ENCODE data around the gene TCN2.
"Not testable (repeated sequence)": the region's sequence is repeated elsewhere in the genome, so short reads cannot be mapped to it uniquely, and the experiment has no call there.

Gene TCN2

GRCh38 chr22:30607939-30608338 is 965 bp downstream of the TCN2 start:
- H3K4me1 ChIP-seq (ENCODE audit: control insufficient read depth in 1 of 2, insufficient read depth in 2 of 2, low read length in 2 of 2), result peaks cover 39 to 40% of the 10 kb centered on the region in 2 donors
- H3K27me3 ChIP-seq (ENCODE audit: control insufficient read depth in 1 of 2, insufficient read depth in 2 of 2, low read length in 2 of 2), result no peaks in the 10 kb centered on the region
- H3K4me3 ChIP-seq (ENCODE audit: low read depth in 1 of 2, low read length in 2 of 2), result peak overlapping the region in 1 of 2 donors; percentile 85
- H3K36me3 ChIP-seq (ENCODE audit: control insufficient read depth in 1 of 2, insufficient read depth in 2 of 2, low read length in 2 of 2), result no peaks in the 10 kb centered on the region
- peak overlapping the region in 1 of 2 donors; percentile 15 for H3K9ac ChIP-seq (ENCODE audit: low read depth in 1 of 2, low read length in 2 of 2)
- no peak overlapping the region for H3K27ac ChIP-seq (ENCODE audit: low read depth, low read length)
- H3K9me3 ChIP-seq (ENCODE audit: control insufficient read depth in 1 of 2, low read length in 2 of 2), result no peaks in the 10 kb centered on the region

GRCh38 chr22:30609260-30610185 is 2.5 kb downstream of the TCN2 start:
- peaks cover 39 to 40% of the 10 kb centered on the region in 2 donors for H3K4me1 ChIP-seq (ENCODE audit: control insufficient read depth in 1 of 2, insufficient read depth in 2 of 2, low read length in 2 of 2)

GRCh38 chr22:30610299-30610698 is 3.3 kb downstream of the TCN2 start:
- Histone ChIP-seq H3K9ac (ENCODE audit: low read depth in 1 of 2, low read length in 2 of 2) (no peak overlapping the region), H3K9me3 (ENCODE audit: control insufficient read depth in 1 of 2, low read length in 2 of 2) (no peaks in the 10 kb centered on the region), H3K4me1 (ENCODE audit: control insufficient read depth in 1 of 2, insufficient read depth in 2 of 2, low read length in 2 of 2) (peaks cover 39% of the 10 kb centered on the region in 2 donors), H3K4me3 (ENCODE audit: low read depth in 1 of 2, low read length in 2 of 2) (no peak overlapping the region), H3K27ac (ENCODE audit: low read depth, low read length) (no peak overlapping the region), H3K36me3 (ENCODE audit: control insufficient read depth in 1 of 2, insufficient read depth in 2 of 2, low read length in 2 of 2) (peaks cover 0 to 3% of the 10 kb centered on the region in 2 donors), H3K27me3 (ENCODE audit: control insufficient read depth in 1 of 2, insufficient read depth in 2 of 2, low read length in 2 of 2) (no peaks in the 10 kb centered on the region)

More at GRCh38 chr22:30609260-30610185, 2.5 kb downstream of the TCN2 start:
- peak overlapping the region in 1 of 2 donors; percentile 35 for H3K4me3 ChIP-seq (ENCODE audit: low read depth in 1 of 2, low read length in 2 of 2)
- H3K27me3 ChIP-seq (ENCODE audit: control insufficient read depth in 1 of 2, insufficient read depth in 2 of 2, low read length in 2 of 2), result no peaks in the 10 kb centered on the region
- no peaks in the 10 kb centered on the region for H3K36me3 ChIP-seq (ENCODE audit: control insufficient read depth in 1 of 2, insufficient read depth in 2 of 2, low read length in 2 of 2)
- peak overlapping the region in 1 of 2 donors; percentile 25 for H3K9ac ChIP-seq (ENCODE audit: low read depth in 1 of 2, low read length in 2 of 2)
- no peak overlapping the region for H3K27ac ChIP-seq (ENCODE audit: low read depth, low read length)
- no peaks in the 10 kb centered on the region for H3K9me3 ChIP-seq (ENCODE audit: control insufficient read depth in 1 of 2, low read length in 2 of 2)

GRCh38 chr22:30611197-30611596 is 4.2 kb downstream of the TCN2 start:
- H3K9ac ChIP-seq (ENCODE audit: low read depth in 1 of 2, low read length in 2 of 2), result no peak overlapping the region
- no peaks in the 10 kb centered on the region for H3K27me3 ChIP-seq (ENCODE audit: control insufficient read depth in 1 of 2, insufficient read depth in 2 of 2, low read length in 2 of 2)
- no peaks in the 10 kb centered on the region for H3K9me3 ChIP-seq (ENCODE audit: control insufficient read depth in 1 of 2, low read length in 2 of 2)
- H3K27ac ChIP-seq (ENCODE audit: low read depth, low read length), result no peak overlapping the region
- no peak overlapping the region for H3K4me3 ChIP-seq (ENCODE audit: low read depth in 1 of 2, low read length in 2 of 2)
- H3K4me1 ChIP-seq (ENCODE audit: control insufficient read depth in 1 of 2, insufficient read depth in 2 of 2, low read length in 2 of 2), result peaks cover 31 to 32% of the 10 kb centered on the region in 2 donors
- H3K36me3 ChIP-seq (ENCODE audit: control insufficient read depth in 1 of 2, insufficient read depth in 2 of 2, low read length in 2 of 2), result peaks cover 0 to 4% of the 10 kb centered on the region in 2 donors

GRCh38 chr22:30612789-30613188 is 5.8 kb downstream of the TCN2 start:
- no peaks in the 10 kb centered on the region for H3K27me3 ChIP-seq (ENCODE audit: control insufficient read depth in 1 of 2, insufficient read depth in 2 of 2, low read length in 2 of 2)
- no peak overlapping the region for H3K9ac ChIP-seq (ENCODE audit: low read depth in 1 of 2, low read length in 2 of 2)
- peaks cover 0 to 4% of the 10 kb centered on the region in 2 donors for H3K36me3 ChIP-seq (ENCODE audit: control insufficient read depth in 1 of 2, insufficient read depth in 2 of 2, low read length in 2 of 2)
- H3K4me3 ChIP-seq (ENCODE audit: low read depth in 1 of 2, low read length in 2 of 2), result no peak overlapping the region
- H3K9me3 ChIP-seq (ENCODE audit: control insufficient read depth in 1 of 2, low read length in 2 of 2), result no peaks in the 10 kb centered on the region
- H3K27ac ChIP-seq (ENCODE audit: low read depth, low read length), result no peak overlapping the region
- peaks cover 21 to 24% of the 10 kb centered on the region in 2 donors for H3K4me1 ChIP-seq (ENCODE audit: control insufficient read depth in 1 of 2, insufficient read depth in 2 of 2, low read length in 2 of 2)

GRCh38 chr22:30614268-30614667 is 7.3 kb downstream of the TCN2 start:
- Histone ChIP-seq H3K36me3 (ENCODE audit: control insufficient read depth in 1 of 2, insufficient read depth in 2 of 2, low read length in 2 of 2) (peaks cover 0 to 4% of the 10 kb centered on the region in 2 donors), H3K9me3 (ENCODE audit: control insufficient read depth in 1 of 2, low read length in 2 of 2) (no peaks in the 10 kb centered on the region), H3K4me1 (ENCODE audit: control insufficient read depth in 1 of 2, insufficient read depth in 2 of 2, low read length in 2 of 2) (peaks cover 6 to 10% of the 10 kb centered on the region in 2 donors), H3K27ac (ENCODE audit: low read depth, low read length) (no peak overlapping the region), H3K27me3 (ENCODE audit: control insufficient read depth in 1 of 2, insufficient read depth in 2 of 2, low read length in 2 of 2) (no peaks in the 10 kb centered on the region), H3K9ac (ENCODE audit: low read depth in 1 of 2, low read length in 2 of 2) (no peak overlapping the region), H3K4me3 (ENCODE audit: low read depth in 1 of 2, low read length in 2 of 2) (no peak overlapping the region)

- H3K27me3 ChIP-seq (ENCODE audit: control insufficient read depth in 1 of 2, insufficient read depth in 2 of 2, low read length in 2 of 2), result no peaks in the 10 kb centered on the region
- no peak overlapping the region for H3K27ac ChIP-seq (ENCODE audit: low read depth, low read length)
- H3K4me3 ChIP-seq (ENCODE audit: low read depth in 1 of 2, low read length in 2 of 2), result no peak overlapping the region
- no peak overlapping the region for H3K9ac ChIP-seq (ENCODE audit: low read depth in 1 of 2, low read length in 2 of 2)
- H3K9me3 ChIP-seq (ENCODE audit: control insufficient read depth in 1 of 2, low read length in 2 of 2), result no peaks in the 10 kb centered on the region
- H3K36me3 ChIP-seq (ENCODE audit: control insufficient read depth in 1 of 2, insufficient read depth in 2 of 2, low read length in 2 of 2), result peaks cover 0 to 4% of the 10 kb centered on the region in 2 donors
- peaks cover under 1 to 7% of the 10 kb centered on the region in 2 donors for H3K4me1 ChIP-seq (ENCODE audit: control insufficient read depth in 1 of 2, insufficient read depth in 2 of 2, low read length in 2 of 2)
Measured at GRCh38 chr22:30614879-30615278, 7.9 kb downstream of the TCN2 start.

GRCh38 chr22:30615543-30615954 is 8.6 kb downstream of the TCN2 start:
- no peak overlapping the region for H3K4me3 ChIP-seq (ENCODE audit: low read depth in 1 of 2, low read length in 2 of 2)
- H3K9me3 ChIP-seq (ENCODE audit: control insufficient read depth in 1 of 2, low read length in 2 of 2), result no peaks in the 10 kb centered on the region
- no peak overlapping the region for H3K9ac ChIP-seq (ENCODE audit: low read depth in 1 of 2, low read length in 2 of 2)
- peaks cover 0 to 4% of the 10 kb centered on the region in 2 donors for H3K36me3 ChIP-seq (ENCODE audit: control insufficient read depth in 1 of 2, insufficient read depth in 2 of 2, low read length in 2 of 2)
- H3K27ac ChIP-seq (ENCODE audit: low read depth, low read length), result no peak overlapping the region
- peaks cover 0 to under 1% of the 10 kb centered on the region in 2 donors for H3K4me1 ChIP-seq (ENCODE audit: control insufficient read depth in 1 of 2, insufficient read depth in 2 of 2, low read length in 2 of 2)
- no peaks in the 10 kb centered on the region for H3K27me3 ChIP-seq (ENCODE audit: control insufficient read depth in 1 of 2, insufficient read depth in 2 of 2, low read length in 2 of 2)

- no peak overlapping the region for H3K4me3 ChIP-seq (ENCODE audit: low read depth in 1 of 2, low read length in 2 of 2)
- no peak overlapping the region for H3K27ac ChIP-seq (ENCODE audit: low read depth, low read length)
- no peaks in the 10 kb centered on the region for H3K27me3 ChIP-seq (ENCODE audit: control insufficient read depth in 1 of 2, insufficient read depth in 2 of 2, low read length in 2 of 2)
- peaks cover 0 to 4% of the 10 kb centered on the region in 2 donors for H3K36me3 ChIP-seq (ENCODE audit: control insufficient read depth in 1 of 2, insufficient read depth in 2 of 2, low read length in 2 of 2)
- H3K9me3 ChIP-seq (ENCODE audit: control insufficient read depth in 1 of 2, low read length in 2 of 2), result no peaks in the 10 kb centered on the region
- no peak overlapping the region for H3K9ac ChIP-seq (ENCODE audit: low read depth in 1 of 2, low read length in 2 of 2)
- H3K4me1 ChIP-seq (ENCODE audit: control insufficient read depth in 1 of 2, insufficient read depth in 2 of 2, low read length in 2 of 2), result no peaks in the 10 kb centered on the region
Measured at GRCh38 chr22:30617819-30618218, 10.8 kb downstream of the TCN2 start.

- H3K4me1 ChIP-seq (ENCODE audit: control insufficient read depth in 1 of 2, insufficient read depth in 2 of 2, low read length in 2 of 2); H3K27me3 ChIP-seq (ENCODE audit: control insufficient read depth in 1 of 2, insufficient read depth in 2 of 2, low read length in 2 of 2); H3K4me3 ChIP-seq (ENCODE audit: low read depth in 1 of 2, low read length in 2 of 2); H3K36me3 ChIP-seq (ENCODE audit: control insufficient read depth in 1 of 2, insufficient read depth in 2 of 2, low read length in 2 of 2); H3K9me3 ChIP-seq (ENCODE audit: control insufficient read depth in 1 of 2, low read length in 2 of 2); H3K27ac ChIP-seq (ENCODE audit: low read depth, low read length); H3K9ac ChIP-seq (ENCODE audit: low read depth in 1 of 2, low read length in 2 of 2): not testable (repeated sequence)
Measured at GRCh38 chr22:30619909-30620308, 12.9 kb downstream of the TCN2 start.

Data from duodenal mucosa (tissue), 2 donors.